HepG2 (cell line): ENCODE data around the gene CD99L2. TPM values are rescaled to one million over a fixed set of nuclear protein-coding genes. Genes with fewer than 3 reads are reported as not detected.

Experiments
- ATAC-seq: fragments of 200-7000 bp; cut with Tn5 transposase; 3 replicates; pipeline ENCODE4 v1.9.1; 2020; ENCODE audit warnings: mild to moderate bottlenecking, moderate library complexity
- BruUV-seq: library from RNA; stranded (reverse); fragments of 400-500 nt; replicated peaks from 2 replicates; lab custom pipeline; 2021; lab: Mats Ljungman, UMichigan
- CTCF ChIA-PET: fragments of 300-600 bp; formaldehyde crosslinking; extraction: SDS; loops from one replicate; lab custom pipeline; 2021; ENCODE audit warnings: low total read pairs, inconsistent platforms, low intra/inter-chr PET ratio; lab: Yijun Ruan, JAX
- POLR2A ChIA-PET: fragments of 350-600 bp; sonication (Branson Sonifier 250); formaldehyde crosslinking; loops from one replicate; lab custom pipeline; 2020; ENCODE audit warnings: antibody characterized with exemption, inconsistent platforms; lab: Yijun Ruan, JAX
- DNase-seq: peaks from one replicate; pipeline ENCODE4 v3.0.0-alpha.2; 2015; ENCODE audit warnings: low spot score
- FAIRE-seq: peaks from 3 replicates; lab custom pipeline; 2011; peaks lifted over from hg19 to GRCh38; lab: Jason Lieb, UNC
- H2AFZ ChIP-seq: one replicate; pipeline ENCODE4 v1.6.1; 2011; ENCODE audit warnings: low read length, inconsistent platforms
- H3K27ac ChIP-seq: fragments of 300-600 bp; 3 replicates; pipeline ENCODE4 v1.8.0; 2011; ENCODE audit warnings: mixed run types, mild to moderate bottlenecking, mixed read lengths, low read length, inconsistent platforms; ENCODE audit not compliant: insufficient read depth; ENCODE audit errors: extremely low read length
- H3K27me3 ChIP-seq, 2 experiments: fragments of 200-600 bp in 1 of 2; 2 replicates in 1 of 2; 3 replicates in 1 of 2; pipeline versions ENCODE4 v1.6.0 to v1.8.0; 2011; ENCODE audit warnings: low read length in 2 of 2, mild to moderate bottlenecking in 2 of 2, moderate library complexity in 2 of 2, inconsistent platforms in 1 of 2; ENCODE audit not compliant: insufficient read depth in 2 of 2, control insufficient read depth in 1 of 2
- H3K36me3 ChIP-seq, 2 experiments: fragments of 200-600 bp in 1 of 2; replicated peaks in 1 of 2; 2 replicates in 1 of 2; 3 replicates in 1 of 2; pipeline versions ENCODE4 v1.5.1 to v1.8.0; 2011; ENCODE audit warnings: low read length in 2 of 2, inconsistent platforms in 1 of 2; ENCODE audit not compliant: insufficient read depth in 2 of 2, control insufficient read depth in 1 of 2
- H3K4me1 ChIP-seq: 2 replicates; pipeline ENCODE4 v1.5.1; 2012; ENCODE audit warnings: low read length, inconsistent platforms; ENCODE audit not compliant: insufficient read depth
- H3K4me2 ChIP-seq: 2 replicates; pipeline ENCODE4 v1.6.0; 2011; ENCODE audit warnings: low read depth, low read length, inconsistent platforms
- H3K4me3 ChIP-seq, 3 experiments: fragments of 200-600 bp in 1 of 3; sonication (generic), shearing (Covaris generic) in 1 of 3; replicated peaks in 1 of 3; 2 replicates each; pipeline ENCODE4 v1.5.1; 2011 to 2016; ENCODE audit warnings: low read length in 3 of 3, inconsistent platforms in 2 of 3, low read depth in 2 of 3, mild to moderate bottlenecking in 2 of 3, control low read depth in 1 of 3, mixed read lengths in 1 of 3; ENCODE audit not compliant: insufficient read depth in 1 of 3
- H3K79me2 ChIP-seq: one replicate; pipeline ENCODE4 v1.6.1; 2011; ENCODE audit warnings: low read length, inconsistent platforms; ENCODE audit not compliant: insufficient read depth
- H3K9ac ChIP-seq: 2 replicates; pipeline ENCODE4 v1.6.0; 2011; ENCODE audit warnings: mild to moderate bottlenecking, low read depth, low read length, inconsistent platforms; ENCODE audit not compliant: insufficient read depth
- H3K9me3 ChIP-seq: 2 replicates; pipeline ENCODE4 v1.5.1; 2012; ENCODE audit warnings: mild to moderate bottlenecking, low read length
- H4K20me1 ChIP-seq: 2 replicates; pipeline ENCODE4 v1.6.0; 2011; ENCODE audit warnings: inconsistent platforms, mild to moderate bottlenecking, low read length, moderate library complexity; ENCODE audit not compliant: insufficient read depth
- CBFB ChIP-seq: sonication (generic); formaldehyde crosslinking; IDR thresholded peaks from 2 replicates; pipeline ENCODE4 v1.4.0; 2020; ENCODE audit warnings: missing genetic modification reagents
- CEBPG ChIP-seq: IDR thresholded peaks from 2 replicates; pipeline ENCODE4 v1.6.1; 2016
- EP300 ChIP-seq, 3 experiments: sonication (generic) in 1 of 3; formaldehyde crosslinking in 1 of 3; IDR thresholded peaks; 2 replicates each; pipeline versions ENCODE4 v1.5.1 to v1.6.1; 2011 to 2020; ENCODE audit warnings: low read depth in 2 of 3, low read length in 2 of 3, borderline replicate concordance in 1 of 3, improper control_type of control experiment in 1 of 3, mild to moderate bottlenecking in 1 of 3, missing genetic modification reagents in 1 of 3, moderate library complexity in 1 of 3
- FLYWCH1 ChIP-seq: sonication (generic); formaldehyde crosslinking; IDR thresholded peaks from 2 replicates; pipeline ENCODE4 v1.8.1; 2023; ENCODE audit warnings: mild to moderate bottlenecking, missing genetic modification reagents
- FOXM1 ChIP-seq: sonication (generic); formaldehyde crosslinking; IDR thresholded peaks from 2 replicates; pipeline ENCODE4 v1.5.0; 2020; ENCODE audit warnings: missing genetic modification reagents
- GATA4 ChIP-seq: sonication (generic); IDR thresholded peaks from 2 replicates; pipeline ENCODE4 v1.6.1; 2016; ENCODE audit warnings: antibody characterized with exemption, low read depth, borderline replicate concordance
- GFI1 ChIP-seq: sonication (generic); formaldehyde crosslinking; IDR thresholded peaks from 2 replicates; pipeline ENCODE4 v1.5.0; 2020; ENCODE audit warnings: missing genetic modification reagents, mild to moderate bottlenecking, borderline replicate concordance
- HDAC2 ChIP-seq: sonication (generic); formaldehyde crosslinking; IDR thresholded peaks from 2 replicates; pipeline ENCODE4 v1.4.0; 2020; ENCODE audit warnings: missing genetic modification reagents
- HES4 ChIP-seq: sonication (generic); formaldehyde crosslinking; IDR thresholded peaks from 2 replicates; pipeline ENCODE4 v1.9.0; 2021; ENCODE audit warnings: mild to moderate bottlenecking, missing genetic modification reagents, borderline replicate concordance
- ISL2 ChIP-seq: sonication (generic); formaldehyde crosslinking; IDR thresholded peaks from 2 replicates; pipeline ENCODE4 v1.5.0; 2020; ENCODE audit warnings: missing genetic modification reagents
- KAT8 ChIP-seq: IDR thresholded peaks from 2 replicates; pipeline ENCODE4 v1.6.1; 2016; ENCODE audit warnings: missing genetic modification reagents, missing compliant biosample characterization
- MAFF ChIP-seq: IDR thresholded peaks from 2 replicates; pipeline ENCODE4 v1.6.1; 2011; ENCODE audit warnings: low read depth, low read length, improper control_type of control experiment
- MTF2 ChIP-seq: sonication (generic); formaldehyde crosslinking; IDR thresholded peaks from 2 replicates; pipeline ENCODE4 v1.5.0; 2020; ENCODE audit warnings: missing genetic modification reagents, borderline replicate concordance
- NFE2L1 ChIP-seq: sonication (generic); formaldehyde crosslinking; IDR thresholded peaks from 2 replicates; pipeline ENCODE4 v1.4.0; 2020; ENCODE audit warnings: missing genetic modification reagents, mild to moderate bottlenecking, borderline replicate concordance
- PPARG ChIP-seq: conservative IDR thresholded peaks from 2 replicates; pipeline ENCODE4 v1.6.1; 2016; ENCODE audit warnings: missing biosample characterization, missing genetic modification reagents
- RARA ChIP-seq: IDR thresholded peaks from 2 replicates; pipeline ENCODE4 v1.6.1; 2016; ENCODE audit warnings: missing genetic modification reagents, missing compliant biosample characterization
- RXRA ChIP-seq: sonication (generic); formaldehyde crosslinking; IDR thresholded peaks from 2 replicates; pipeline ENCODE4 v1.5.1; 2020; ENCODE audit warnings: missing genetic modification reagents
- SAP130 ChIP-seq: IDR thresholded peaks from 2 replicates; pipeline ENCODE4 v1.6.1; 2016; ENCODE audit warnings: low read depth
- ZNF138 ChIP-seq: sonication (generic); formaldehyde crosslinking; IDR thresholded peaks from 2 replicates; pipeline ENCODE4 v1.5.0; 2020; ENCODE audit warnings: mild to moderate bottlenecking, low read depth, missing genetic modification reagents
- ZNF230 ChIP-seq: sonication (generic); formaldehyde crosslinking; IDR thresholded peaks from 2 replicates; pipeline ENCODE4 v1.4.0; 2020; ENCODE audit warnings: mild to moderate bottlenecking, missing genetic modification reagents
- ZNF530 ChIP-seq: sonication (generic); formaldehyde crosslinking; IDR thresholded peaks from 2 replicates; pipeline ENCODE4 v1.5.0; 2020; ENCODE audit warnings: low read depth, mild to moderate bottlenecking, missing genetic modification reagents
- ZNF720 ChIP-seq: sonication (generic); formaldehyde crosslinking; IDR thresholded peaks from 2 replicates; pipeline ENCODE4 v1.4.0; 2020; ENCODE audit warnings: missing genetic modification reagents
- WGBS: methylation state at CpG from one replicate; pipeline ENCODE4 v1.1.6; 2017; ENCODE audit warnings: low lambda C conversion rate; 5-methylcytosine and 5-hydroxymethylcytosine counted together
- in situ Hi-C: cut with HindIII; loops from 2 replicates; pipeline ENCODE4 v1.10.0; 2017; ENCODE audit warnings: low pct_unique_long_range_greater_than_20kb; ENCODE audit not compliant: extremely low pct_ligation_motif_present
- intact Hi-C: fragments of 100-400 bp; cut with micrococcal nuclease; formaldehyde crosslinking; loops from one replicate; pipeline ENCODE4 v1.10.0; 2022; ENCODE audit not compliant: unreplicated experiment
- polyA plus RNA-seq, 8 experiments: library from polyadenylated mRNA; depleted of rRNA in 3 of 8; stranded (reverse) in 7 of 8; unstranded in 1 of 8; fragments of >200 nt; fragmentation: Illumina TruSeq in 4 of 8; extraction: Trizol in 4 of 8; gene quantifications; 2 replicates each; pipeline versions ENCODE4 v1.2.1 to v1.2.3, GENCODE V29; 2011 to 2016; ENCODE audit warnings: low read depth in 4 of 8, missing spikeins in 1 of 8, mixed read lengths in 1 of 8; ENCODE audit not compliant: insufficient read depth in 1 of 8
- total RNA-seq, 5 experiments: library from RNA; depleted of rRNA; stranded (reverse); fragments of >200 nt; fragmentation: Illumina TruSeq; extraction: Trizol; gene quantifications; 2 replicates each; pipeline ENCODE4 v1.2.3, GENCODE V29; 2016; ENCODE audit warnings: low read depth in 1 of 5
- TF ChIP-seq, protein P1 (sequence below): sonication (generic); formaldehyde crosslinking; IDR thresholded peaks from 2 replicates; pipeline ENCODE4 v1.4.0; 2020; ENCODE audit warnings: missing genetic modification reagents
- TF ChIP-seq, protein P2 (sequence below): sonication (generic); formaldehyde crosslinking; IDR thresholded peaks from 2 replicates; pipeline ENCODE4 v1.4.0; 2020; ENCODE audit warnings: missing genetic modification reagents

CD99L2 gene
- total and polyA plus RNA-seq, 2 of the 13 experiments (the other 11 are each of a cell fraction or from before 2014, with no cell fraction given), result 6.9 to 7.6 TPM

DNA sequence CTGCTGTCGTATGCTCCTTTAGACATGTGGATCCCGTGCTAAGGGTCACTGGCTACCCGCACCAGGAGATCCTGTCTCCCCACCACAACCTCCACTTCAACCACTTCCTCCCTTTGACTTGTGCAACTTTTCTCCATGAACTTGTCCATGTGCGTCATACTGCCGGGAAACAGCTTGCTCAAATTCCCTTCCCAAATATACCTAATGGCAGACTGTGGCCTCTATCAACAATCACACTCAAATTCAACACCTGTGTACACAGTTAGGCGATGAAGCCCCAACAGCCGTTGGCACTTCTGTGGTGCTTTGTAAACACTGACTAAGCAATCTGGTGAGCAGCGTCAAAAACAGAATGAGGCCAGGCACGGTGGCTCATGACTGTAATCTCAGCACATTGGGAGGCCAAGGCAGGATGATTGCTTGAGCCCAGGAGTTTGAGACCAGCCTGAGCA, 49.5 kb downstream of the CD99L2 start:
- Histone ChIP-seq H4K20me1 (no peaks in the 10 kb centered on the region), H3K27me3 (no peaks in the 10 kb centered on the region), H3K9me3 (no peaks in the 10 kb centered on the region), H3K4me3 (no peak overlapping the region), H3K4me2 (0 out of 2 replicates have a peak overlapping the region, but pooled peaks have one; percentile 12), H3K36me3 (no peaks in the 10 kb centered on the region), H3K9ac (no peak overlapping the region), H3K27ac (no peak overlapping the region), H3K79me2 (no peaks in the 10 kb centered on the region), H2AFZ (no peak overlapping the region), H3K4me1 (peaks cover 15% of the 10 kb centered on the region)
- intact Hi-C loops, result no loop called here
- WGBS, result 2% methylated on average over 3 of the region's 9 CpGs
- peak; percentile 76 for ATAC-seq
- CTCF ChIA-PET, result no interaction called here
- no peak for FAIRE-seq
- POLR2A ChIA-PET, result no interaction called here
- in situ Hi-C loops, result no loop called here
- no TSS peak for BruUV-seq
- peak; percentile 54 for DNase-seq
- TF ChIP-seq PPARG (CRISPR knock-in tag), result 0 out of 2 replicates have a peak, but pooled peaks have one; percentile 22
- TF ChIP-seq KAT8, result peak; percentile 31; the same call in 1 of the 2 replicates
- peak; percentile 72 for TF ChIP-seq RARA (CRISPR knock-in tag)
- peak; percentile 55 for TF ChIP-seq CEBPG (CRISPR knock-in tag)
- TF ChIP-seq ZNF720 (CRISPR knock-in tag), result no peak
- TF ChIP-seq, protein P1, sequence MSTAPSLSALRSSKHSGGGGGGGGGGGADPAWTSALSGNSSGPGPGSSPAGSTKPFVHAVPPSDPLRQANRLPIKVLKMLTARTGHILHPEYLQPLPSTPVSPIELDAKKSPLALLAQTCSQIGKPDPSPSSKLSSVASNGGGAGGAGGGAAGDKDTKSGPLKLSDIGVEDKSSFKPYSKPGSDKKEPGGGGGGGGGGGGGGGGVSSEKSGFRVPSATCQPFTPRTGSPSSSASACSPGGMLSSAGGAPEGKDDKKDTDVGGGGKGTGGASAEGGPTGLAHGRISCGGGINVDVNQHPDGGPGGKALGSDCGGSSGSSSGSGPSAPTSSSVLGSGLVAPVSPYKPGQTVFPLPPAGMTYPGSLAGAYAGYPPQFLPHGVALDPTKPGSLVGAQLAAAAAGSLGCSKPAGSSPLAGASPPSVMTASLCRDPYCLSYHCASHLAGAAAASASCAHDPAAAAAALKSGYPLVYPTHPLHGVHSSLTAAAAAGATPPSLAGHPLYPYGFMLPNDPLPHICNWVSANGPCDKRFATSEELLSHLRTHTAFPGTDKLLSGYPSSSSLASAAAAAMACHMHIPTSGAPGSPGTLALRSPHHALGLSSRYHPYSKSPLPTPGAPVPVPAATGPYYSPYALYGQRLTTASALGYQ, result peak; percentile 72; the same call in 1 of the 2 replicates
- no peak for TF ChIP-seq MTF2 (CRISPR knock-in tag)
- TF ChIP-seq RXRA (CRISPR knock-in tag), result peak; percentile 64; the same call in 1 of the 2 replicates
- TF ChIP-seq SAP130 (CRISPR knock-in tag), result peak; percentile 56
- peak; percentile 34; the same call in 1 of the 2 replicates for TF ChIP-seq GATA4
- TF ChIP-seq FOXM1 (CRISPR knock-in tag), result no peak
- peak; percentile 65; the same call in 1 of the 2 replicates for TF ChIP-seq GFI1 (CRISPR knock-in tag)
- no peak for TF ChIP-seq NFE2L1 (CRISPR knock-in tag)
- TF ChIP-seq EP300 (IDR thresholded peaks at IDR 0.05; ENCODE audit: low read depth in 2 of 2, low read length in 2 of 2), result 0 out of 4 replicates have a peak, but pooled peaks of 1 of the 2 experiments have one; percentile 10
- TF ChIP-seq EP300 (CRISPR knock-in tag; IDR thresholded peaks at IDR 0.05; ENCODE audit: borderline replicate concordance), result peak; percentile 43; the same call in 1 of the 2 replicates
- no peak for TF ChIP-seq ZNF530 (CRISPR knock-in tag)
- peak; percentile 44; the same call in 1 of the 2 replicates for TF ChIP-seq MAFF
- TF ChIP-seq ISL2, result no peak
- TF ChIP-seq, protein P2, sequence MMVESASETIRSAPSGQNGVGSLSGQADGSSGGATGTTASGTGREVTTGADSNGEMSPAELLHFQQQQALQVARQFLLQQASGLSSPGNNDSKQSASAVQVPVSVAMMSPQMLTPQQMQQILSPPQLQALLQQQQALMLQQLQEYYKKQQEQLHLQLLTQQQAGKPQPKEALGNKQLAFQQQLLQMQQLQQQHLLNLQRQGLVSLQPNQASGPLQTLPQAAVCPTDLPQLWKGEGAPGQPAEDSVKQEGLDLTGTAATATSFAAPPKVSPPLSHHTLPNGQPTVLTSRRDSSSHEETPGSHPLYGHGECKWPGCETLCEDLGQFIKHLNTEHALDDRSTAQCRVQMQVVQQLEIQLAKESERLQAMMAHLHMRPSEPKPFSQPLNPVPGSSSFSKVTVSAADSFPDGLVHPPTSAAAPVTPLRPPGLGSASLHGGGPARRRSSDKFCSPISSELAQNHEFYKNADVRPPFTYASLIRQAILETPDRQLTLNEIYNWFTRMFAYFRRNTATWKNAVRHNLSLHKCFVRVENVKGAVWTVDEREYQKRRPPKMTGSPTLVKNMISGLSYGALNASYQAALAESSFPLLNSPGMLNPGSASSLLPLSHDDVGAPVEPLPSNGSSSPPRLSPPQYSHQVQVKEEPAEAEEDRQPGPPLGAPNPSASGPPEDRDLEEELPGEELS (CRISPR knock-in tag), result peak; percentile 63
- TF ChIP-seq FLYWCH1 (CRISPR knock-in tag), result no peak
- TF ChIP-seq ZNF138 (CRISPR knock-in tag), result no peak
- TF ChIP-seq HDAC2 (CRISPR knock-in tag), result peak; percentile 33; the same call in 1 of the 2 replicates
- TF ChIP-seq ZNF230 (CRISPR knock-in tag), result no peak
- TF ChIP-seq HES4, result no peak
- 0 out of 2 replicates have a peak, but pooled peaks have one; percentile 37 for TF ChIP-seq CBFB (CRISPR knock-in tag)
